Measurements from ENCODE around the gene ADAT1.
"Not testable (repeated sequence)": the region's sequence is repeated elsewhere in the genome, so short reads cannot be mapped to it uniquely, and the experiment has no call there.

Gene ADAT1

GRCh38 chr16:75620326-75621169 is 2.5 kb downstream of the ADAT1 start:
- FAIRE-seq: no peak

- FAIRE-seq: no peak
These were observed 4.3 kb downstream of the ADAT1 start for GRCh38 chr16:75618780-75619179.

GRCh38 chr16:75617121-75617520 is 6.0 kb downstream of the ADAT1 start:
- no peak for FAIRE-seq

- no peak for FAIRE-seq
These were observed 6.5 kb downstream of the ADAT1 start for GRCh38 chr16:75616521-75617010.

- FAIRE-seq: no peak
These were observed 7.5 kb downstream of the ADAT1 start for GRCh38 chr16:75615619-75616018.

DNA sequence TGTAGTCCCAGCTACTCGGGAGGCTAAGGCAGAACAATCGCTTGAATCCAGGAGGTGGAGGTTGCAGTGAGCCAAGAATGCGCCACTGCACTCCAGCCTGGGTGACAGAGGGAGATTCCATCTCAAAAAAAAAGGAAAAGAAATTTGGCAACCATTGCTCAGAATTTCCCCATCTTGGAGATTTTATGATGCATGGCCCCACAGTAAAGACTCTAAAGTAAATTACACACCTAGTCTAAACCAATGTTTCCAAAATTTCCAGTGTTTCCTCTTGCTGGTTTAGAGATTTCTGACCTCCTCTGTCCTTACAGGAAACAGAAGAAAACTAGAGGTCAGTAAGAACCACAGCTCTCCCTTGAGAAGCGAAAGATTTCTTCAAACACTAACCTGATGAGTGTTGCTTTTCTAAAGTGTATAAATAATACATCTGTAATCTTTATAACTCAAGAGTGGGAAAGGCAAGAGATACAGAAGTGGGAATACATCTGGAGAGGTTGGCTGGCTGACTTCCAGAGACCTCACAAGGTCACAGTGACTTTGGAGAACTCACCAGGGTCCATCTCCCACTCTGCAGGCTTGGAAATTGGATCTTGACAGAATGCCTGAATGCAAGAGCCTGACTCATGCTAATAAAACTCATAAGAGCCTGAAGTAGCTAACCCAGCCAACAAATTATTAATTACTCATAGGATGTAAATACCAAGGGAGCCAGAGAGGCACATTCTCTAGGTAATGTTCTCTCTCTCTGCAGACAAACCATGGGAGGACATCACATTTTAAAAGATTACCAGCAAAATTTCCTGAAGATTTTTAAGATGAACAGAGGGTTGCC is 8.8 kb downstream of the ADAT1 start:
- FAIRE-seq: no peak

DNA sequence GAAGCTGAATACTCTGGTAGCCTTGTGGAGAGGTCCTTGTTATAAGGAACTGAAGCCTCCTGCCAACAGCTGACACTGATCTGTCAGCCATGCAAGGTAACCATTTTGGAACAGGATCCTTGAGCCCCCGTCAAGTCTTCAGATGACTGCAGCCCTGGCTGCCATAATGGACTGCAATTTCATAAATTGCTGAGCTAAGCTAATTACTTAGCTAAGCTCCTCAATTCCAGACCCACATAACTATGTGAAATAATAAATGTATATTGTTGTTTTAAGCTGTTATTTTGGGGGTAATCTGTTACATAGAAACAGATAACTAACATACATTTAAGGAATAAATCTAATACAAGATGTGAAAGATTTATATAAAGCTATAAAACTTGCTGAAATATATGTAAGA is 16.6 kb downstream of the ADAT1 start:
- FAIRE-seq: no peak

- no peak for FAIRE-seq
These were observed 19.8 kb downstream of the ADAT1 start for GRCh38 chr16:75603241-75603640.

DNA sequence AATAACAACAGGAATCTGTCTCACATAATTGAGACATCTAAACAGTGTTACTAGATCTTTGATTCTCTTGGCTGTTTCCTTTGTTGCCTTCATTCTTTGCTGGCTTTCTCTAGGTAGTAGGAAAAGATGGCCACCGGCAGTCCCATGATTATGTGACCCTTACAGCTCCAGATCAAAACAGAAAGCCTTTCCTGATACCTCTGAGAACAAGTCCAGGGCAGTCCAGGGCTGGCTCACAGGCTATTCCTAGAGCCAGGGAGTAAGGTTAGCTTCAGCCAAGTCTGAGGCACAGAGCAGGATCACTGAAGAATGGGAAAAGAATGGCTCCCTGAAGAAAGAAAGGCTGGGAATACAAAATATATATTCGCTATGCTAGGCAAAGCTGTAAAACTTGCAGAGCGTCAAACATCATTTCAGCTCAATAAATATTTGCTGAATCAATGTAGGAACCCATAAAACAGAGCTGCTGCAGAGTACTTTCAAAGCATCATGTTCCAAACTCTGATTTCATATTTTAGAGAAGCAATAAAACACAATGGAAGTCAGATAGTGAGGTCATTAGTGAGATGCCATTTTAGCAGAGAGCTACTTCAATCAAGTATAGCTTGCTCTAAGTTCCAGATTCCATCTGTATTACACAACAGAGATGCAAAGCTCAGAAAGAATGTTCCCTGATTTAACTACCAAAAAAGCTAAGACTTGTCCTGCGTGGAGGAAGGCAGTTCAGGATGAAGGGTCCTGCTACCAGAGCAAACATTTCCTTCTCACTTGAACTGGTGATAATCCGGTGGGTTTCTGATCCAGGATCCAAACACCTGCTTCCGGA is 23.4 kb downstream of the ADAT1 start:
- no peak for FAIRE-seq

DNA sequence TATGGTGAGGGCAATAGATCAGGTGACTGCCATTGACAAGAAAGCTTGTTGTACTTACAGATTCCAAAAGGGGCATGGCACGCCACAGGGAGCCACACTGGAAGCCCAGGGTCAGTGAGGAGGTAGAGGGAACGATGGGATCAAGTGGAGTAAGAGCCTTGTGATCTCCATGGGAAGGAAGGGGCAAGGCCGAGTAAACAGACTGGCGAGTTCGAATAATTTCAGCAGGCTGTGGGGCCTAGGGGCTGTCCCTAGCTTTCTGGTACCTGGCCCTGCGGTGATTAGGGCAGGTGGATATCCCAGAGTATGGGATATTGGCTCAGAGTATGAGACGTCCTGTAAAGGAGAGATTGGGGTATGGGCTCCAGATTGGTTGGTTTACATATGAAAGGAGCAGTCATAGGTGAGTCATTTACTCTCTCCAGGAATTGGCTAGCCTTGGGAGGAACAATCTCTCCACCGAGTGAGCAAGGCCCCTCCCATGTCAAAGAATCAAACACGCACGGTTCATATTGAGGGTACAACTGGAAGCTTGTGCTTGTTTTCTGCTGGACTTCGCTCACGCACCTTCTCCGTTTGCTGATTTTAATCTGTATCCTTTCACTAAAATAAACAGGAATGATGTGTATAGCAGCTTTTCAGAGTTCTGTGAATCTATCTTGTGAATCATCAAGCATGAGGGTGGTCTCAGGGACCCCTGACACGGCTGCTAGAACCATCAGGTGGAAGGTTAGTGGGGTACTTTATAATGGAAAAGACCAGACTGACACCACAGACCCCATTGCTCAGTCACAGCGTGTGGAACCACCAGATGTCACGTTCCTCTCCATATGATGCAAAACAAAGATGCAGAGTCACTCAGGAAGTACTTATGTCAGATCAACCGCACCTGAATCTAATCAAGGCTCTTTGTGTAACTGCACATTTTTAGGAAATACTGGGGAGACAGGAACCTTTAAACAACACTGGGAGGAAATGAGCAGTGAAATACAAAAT is 29.0 kb downstream of the ADAT1 start:
- no peak for FAIRE-seq

DNA sequence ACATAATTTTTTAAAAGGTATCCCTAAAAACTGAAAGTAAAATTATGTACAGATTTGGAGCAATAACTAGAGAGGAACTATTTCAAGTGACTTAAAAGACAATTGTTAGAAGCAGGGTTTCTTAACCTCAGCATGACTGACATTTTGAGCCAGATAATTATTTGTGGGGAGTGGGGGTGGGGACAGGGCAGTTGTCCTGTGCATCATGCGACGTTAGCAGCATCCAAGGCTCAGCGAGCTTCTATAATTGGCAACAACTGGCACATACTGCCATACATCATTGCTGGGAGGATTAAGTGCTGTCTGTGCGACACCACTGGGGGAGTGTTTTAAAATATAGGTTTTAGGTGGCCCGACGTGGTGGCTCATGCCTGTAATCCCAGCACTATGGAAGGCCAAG is 29.8 kb downstream of the ADAT1 start:
- FAIRE-seq: no peak

- FAIRE-seq: not testable (repeated sequence)
These were observed 31.2 kb downstream of the ADAT1 start for GRCh38 chr16:75591927-75592326.

DNA sequence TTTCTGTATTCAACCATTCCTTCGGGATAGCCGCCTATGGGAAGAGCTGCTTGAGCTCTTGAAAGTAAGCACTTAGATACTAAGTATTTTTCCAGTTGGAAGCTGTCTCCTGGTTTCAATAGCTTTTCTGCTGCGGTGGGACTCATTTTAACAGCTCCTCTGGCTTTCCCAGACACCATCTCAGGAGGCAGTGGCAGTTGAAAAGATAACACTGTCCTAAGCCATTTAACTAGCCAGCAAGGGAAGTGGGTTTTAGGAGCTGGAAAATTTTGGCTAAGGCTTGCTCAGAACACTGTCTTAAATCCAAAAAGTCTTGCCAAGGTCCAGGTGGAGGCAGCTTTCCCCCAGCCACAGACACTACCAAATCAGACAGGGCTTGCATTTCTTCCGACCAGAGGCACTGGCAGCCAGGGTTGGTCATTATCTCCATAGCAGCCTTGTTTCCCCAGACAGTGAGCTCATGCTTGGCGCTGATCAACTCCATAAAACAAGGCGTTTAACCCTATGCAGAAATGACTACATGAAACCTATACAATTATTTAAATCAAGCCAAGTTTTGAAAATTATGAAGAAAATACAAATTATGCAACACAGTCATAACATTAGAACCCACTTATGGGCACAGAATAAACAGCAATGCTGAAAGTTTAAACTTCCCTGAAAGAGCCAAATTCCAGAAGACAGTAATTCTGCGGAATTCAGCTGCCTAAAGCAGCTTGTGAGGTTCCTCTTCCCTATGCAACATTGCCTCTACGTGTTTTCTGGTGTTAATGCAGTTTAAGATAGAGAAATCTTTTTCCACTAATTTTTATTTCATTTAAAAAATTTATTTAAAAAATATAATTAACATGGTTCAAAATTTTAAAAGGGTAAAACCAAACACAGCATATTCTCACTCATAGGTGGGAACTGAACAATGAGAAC is 31.9 kb downstream of the ADAT1 start:
- no peak for FAIRE-seq

- no peak for FAIRE-seq
These were observed 33.8 kb downstream of the ADAT1 start for GRCh38 chr16:75589306-75589705.

DNA sequence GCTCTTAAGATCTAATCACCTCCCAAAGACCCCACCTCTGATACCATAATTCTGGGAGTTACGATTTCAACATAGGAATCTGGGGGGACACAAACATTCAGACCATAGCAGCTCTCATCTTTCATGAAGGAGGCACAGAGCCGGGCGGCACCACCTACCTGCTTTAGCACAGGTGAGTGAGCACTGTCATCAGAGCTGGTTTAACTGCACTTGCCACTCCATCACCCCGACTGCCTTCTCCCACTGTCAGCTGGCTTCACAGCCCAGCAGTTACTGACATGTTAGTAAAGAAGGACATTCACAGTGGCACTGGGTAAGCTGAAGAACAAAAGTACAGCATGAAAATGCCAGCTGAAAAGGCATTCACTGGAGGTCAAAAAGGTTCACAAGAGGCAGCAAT is 34.4 kb downstream of the ADAT1 start:
- no peak for FAIRE-seq

DNA sequence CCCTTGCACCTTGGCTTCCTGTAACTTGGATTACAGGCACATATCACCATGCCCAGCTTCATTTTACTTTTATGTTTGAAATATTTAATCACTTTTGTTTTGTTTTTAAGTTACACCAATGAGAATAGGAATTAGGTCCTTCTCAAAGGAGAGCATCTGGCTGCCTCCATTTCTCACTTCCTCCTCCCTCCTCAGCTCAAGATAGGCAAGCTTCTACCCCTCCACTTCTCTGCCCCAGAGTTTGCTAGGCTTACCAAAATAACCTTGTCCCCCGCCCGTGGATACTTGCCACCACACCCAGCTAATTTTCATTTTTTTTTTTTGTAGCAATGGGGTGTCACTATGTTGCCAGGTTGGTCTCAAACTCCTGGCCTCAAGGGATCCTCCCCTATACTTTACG is 39.0 kb downstream of the ADAT1 start:
- no peak for FAIRE-seq

GRCh38 chr16:75579281-75579834 is 43.7 kb downstream of the ADAT1 start:
- FAIRE-seq: no peak

DNA sequence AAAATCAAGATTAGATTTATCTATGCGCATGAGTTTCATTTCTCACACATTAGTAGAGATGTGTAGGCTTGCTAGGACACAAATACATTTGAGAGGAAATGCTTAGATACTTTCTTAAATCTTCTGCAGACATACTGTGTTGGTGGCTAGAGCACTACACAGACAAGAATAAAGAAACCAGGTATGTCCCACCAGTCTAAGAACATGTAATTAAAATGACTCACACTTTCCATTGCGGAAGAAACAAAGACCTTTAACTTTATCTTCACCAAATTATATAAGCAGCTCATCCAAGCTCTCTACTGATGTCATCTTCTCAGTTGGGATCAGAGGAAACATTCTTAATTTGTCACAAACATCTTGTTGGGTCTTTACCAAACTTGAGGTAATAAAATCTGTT is 44.4 kb downstream of the ADAT1 start:
- no peak for FAIRE-seq

DNA sequence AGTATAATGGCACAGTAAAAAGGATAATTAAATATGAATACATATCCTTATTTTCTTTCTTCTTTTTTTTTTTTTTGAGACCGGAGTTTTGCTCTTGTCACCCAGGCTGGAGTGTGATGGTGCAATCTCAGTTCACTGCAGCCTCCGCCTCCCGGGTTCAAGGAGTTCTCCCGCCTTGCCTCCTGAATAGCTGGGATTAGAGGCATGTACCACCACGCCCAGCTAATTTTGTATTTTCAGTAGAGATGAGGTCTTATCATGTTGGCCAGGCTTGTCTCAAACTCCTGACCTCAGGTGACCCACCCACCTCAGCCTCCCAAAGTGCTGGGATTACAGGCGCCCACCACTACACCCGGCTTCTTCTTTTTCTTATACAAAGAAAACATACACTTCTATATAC is 44.9 kb downstream of the ADAT1 start:
- FAIRE-seq: no peak

DNA sequence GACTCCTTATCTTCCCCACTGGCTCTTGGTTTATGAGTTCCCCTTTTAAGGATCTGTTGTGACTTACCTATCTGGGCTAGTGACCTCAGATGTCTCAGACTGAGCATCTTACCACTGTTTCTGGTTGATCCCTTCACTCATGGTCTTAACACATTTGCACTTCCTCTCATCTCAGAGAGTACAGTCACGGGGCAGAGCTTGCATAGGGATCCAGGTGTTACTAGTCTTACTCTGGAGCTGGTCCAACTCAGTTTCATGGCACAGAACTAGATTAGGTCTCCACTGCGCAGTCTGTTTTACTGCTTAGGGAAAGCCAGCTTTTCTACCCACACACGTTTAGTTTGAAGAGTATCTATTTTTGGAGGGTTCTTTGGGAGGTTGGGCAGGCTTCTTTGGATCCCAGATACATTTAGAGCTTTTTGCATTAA is 46.7 kb downstream of the ADAT1 start:
- FAIRE-seq: no peak
